ENCODE data around the gene PLCD1. TPM values are rescaled to one million over a fixed set of nuclear protein-coding genes. Genes with fewer than 3 reads are reported as not detected.

The PLCD1 gene
- total and polyA plus RNA-seq, 2 of the 8 experiments (the other 6 are each of a cell fraction or from before 2014, with no cell fraction given) = 15.3 to 19.2 TPM

DNA sequence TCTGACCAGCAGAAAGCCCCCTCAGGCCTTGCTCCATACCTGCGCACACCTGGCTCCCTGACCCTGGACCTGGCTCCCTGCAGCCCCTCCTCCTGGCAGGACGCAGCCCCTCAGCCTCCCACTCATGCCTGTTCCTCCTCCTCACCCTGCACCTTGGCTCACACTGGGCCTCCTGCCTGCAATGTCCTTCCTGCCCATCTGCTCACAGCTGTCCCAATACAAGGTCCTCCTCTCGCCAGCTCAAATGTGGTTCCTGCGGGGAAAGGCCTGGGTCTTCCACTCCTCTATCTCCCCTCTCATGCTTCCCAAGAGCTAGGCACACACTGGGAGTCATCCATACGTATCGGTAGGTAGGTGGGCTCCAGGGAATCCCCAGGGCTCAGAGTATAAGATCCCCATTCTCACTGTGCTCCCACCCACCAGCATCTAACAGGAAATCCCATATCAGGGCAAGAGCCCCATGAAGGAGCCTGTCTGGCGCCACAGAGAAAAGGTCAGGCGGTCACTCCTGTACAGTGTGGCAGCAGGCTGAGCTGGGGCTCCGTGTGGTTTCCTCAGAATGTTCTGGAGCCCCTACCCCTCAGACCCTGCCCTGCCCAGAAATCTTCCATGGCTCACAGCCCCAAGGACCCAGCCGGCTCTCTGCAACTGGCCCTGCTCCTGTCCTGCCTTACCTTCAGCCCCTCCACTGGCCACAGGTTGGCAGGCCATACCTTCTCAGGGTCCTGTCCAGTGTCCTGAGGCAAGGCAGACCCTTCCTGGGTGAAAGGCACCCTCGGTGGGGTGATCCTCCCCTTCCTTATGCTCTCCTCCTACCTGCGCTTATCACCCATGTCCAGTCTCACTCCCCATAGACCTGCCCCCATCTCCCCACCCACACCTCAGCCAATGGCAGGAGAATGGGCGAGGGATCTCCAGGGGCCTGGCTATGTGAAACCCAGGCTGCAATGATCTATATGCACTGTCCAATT is 10.9 kb downstream of the PLCD1 start:
- Histone ChIP-seq H2BK15ac (ENCODE audit: low read length) (no peak overlapping the region), H3K36me3 (ENCODE audit: control insufficient read depth in 2 of 4, insufficient read depth in 4 of 4, low read length in 3 of 4) (peaks cover 0 to 7% (median 2%) of the 10 kb centered on the region in 4 experiments; a peak in 2 of 8 replicates), H4K5ac (ENCODE audit: insufficient read length, low read depth, low read length) (no peak overlapping the region), H3K4ac (replicated peaks; ENCODE audit: insufficient read length, low read depth, low read length) (no peak overlapping the region), H2BK12ac (ENCODE audit: low read depth, low read length) (no peak overlapping the region), H3K56ac (replicated peaks; ENCODE audit: insufficient read length, low read depth, low read length) (no peak overlapping the region), H3K14ac (ENCODE audit: insufficient read length) (no peak overlapping the region), H2BK20ac (ENCODE audit: low read length) (no peak overlapping the region), H3K23ac (ENCODE audit: insufficient read length) (no peak overlapping the region), H2BK5ac (ENCODE audit: low read depth, low read length) (no peak overlapping the region), H4K20me1 (replicated peaks in 1 of 2; ENCODE audit: control insufficient read depth in 1 of 2, insufficient read depth in 2 of 2, low read length in 2 of 2) (peaks cover 5 to 7% of the 10 kb centered on the region in 2 experiments), H3K23me2 (ENCODE audit: low read depth, low read length) (no peaks in the 10 kb centered on the region), H3K18ac (ENCODE audit: extremely low read depth, low read length) (peak overlapping the region; percentile 19; the same call in 1 of the 2 replicates), H4K8ac (ENCODE audit: extremely low read depth, insufficient read depth, low read length) (no peak overlapping the region), H3K9ac (replicated peaks in 1 of 4; ENCODE audit: extremely low read depth in 1 of 4, low read depth in 3 of 4, low read length in 3 of 4) (no peak overlapping the region), H3K79me2 (ENCODE audit: control insufficient read depth in 1 of 2, insufficient read depth in 2 of 2, low read length in 2 of 2) (no peaks in the 10 kb centered on the region), H3K9me3 (ENCODE audit: insufficient read depth in 2 of 2, low read depth in 1 of 2, low read length in 1 of 2) (no peaks in the 10 kb centered on the region), H2AFZ (ENCODE audit: low read length) (no peak overlapping the region), H4K91ac (replicated peaks; ENCODE audit: insufficient read length, low read length) (no peak overlapping the region), H2AK5ac (ENCODE audit: low read depth, low read length) (no peak overlapping the region), H3K4me2 (ENCODE audit: insufficient read depth in 1 of 2, low read depth in 2 of 2, low read length in 2 of 2) (no peak overlapping the region), H2BK120ac (replicated peaks; ENCODE audit: low read depth, low read length) (no peak overlapping the region), H3K4me1 (replicated peaks in 1 of 4; ENCODE audit: control insufficient read depth in 3 of 4, insufficient read depth in 4 of 4, low read length in 3 of 4) (peaks cover 0 to 1% (median under 1%) of the 10 kb centered on the region in 4 experiments; a peak in 2 of 7 replicates), H3K27me3 (replicated peaks in 1 of 4; ENCODE audit: control insufficient read depth in 3 of 4, extremely low read depth in 1 of 4, insufficient read depth in 3 of 4, low read length in 3 of 4) (peaks cover 0 to 4% (median 0%) of the 10 kb centered on the region in 4 experiments; a peak in 1 of 7 replicates), H3K27ac (ENCODE audit: low read depth, low read length) (no peak overlapping the region), H3K4me3 (ENCODE audit: extremely low read depth in 1 of 4, insufficient read depth in 2 of 4, low read depth in 3 of 4, low read length in 4 of 4) (no peak overlapping the region), H3K79me1 (ENCODE audit: low read depth, low read length) (no peaks in the 10 kb centered on the region; the same call in 1 of the 2 replicates)
- ChIA-PET CTCF (ENCODE audit: partially characterized antibody) (interaction anchor here (1.2 to 9.6 kb wide), 3 partner anchors 16 to 45 kb away, joined by 6 to 74 read pairs (median 8); no protein-coding TSS in a partner anchor), POLR2A (ENCODE audit: partially characterized antibody) (no interaction called here)
- 89% methylated on average over 12 of the region's 13 CpGs; no CpG with 5 or more reads in 1 of the 2 experiments for WGBS, 2 experiments (ENCODE audit: extremely low coverage in 1 of 2, insufficient coverage in 1 of 2, insufficient read length in 1 of 2, insufficient replicate concordance in 2 of 2, low coverage in 1 of 2, low lambda C conversion rate in 2 of 2, missing lambda C conversion rate in 1 of 2)
- TF ChIP-seq SUZ12 (IDR thresholded peaks at IDR 0.05; ENCODE audit: low read length) (no peak), POLR2A (IDR thresholded peaks at IDR 0.05; ENCODE audit: control extremely low read depth in 1 of 2, low read depth in 2 of 2, low read length in 2 of 2) (no peak), RAD21 (IDR thresholded peaks at IDR 0.05 in 1 of 2, conservative IDR thresholded peaks at IDR 0.05 in 1 of 2; ENCODE audit: low read depth in 2 of 2, low read length in 2 of 2) (0 out of 4 replicates have a peak, but pooled peaks of 1 of the 2 experiments have one; percentile 11), SIX5 (IDR thresholded peaks at IDR 0.05; ENCODE audit: low read depth, low read length) (no peak)
- FAIRE-seq = no peak
- DNase-seq (ENCODE audit: low read depth in 1 of 2, low spot score in 2 of 2) = no peak
